K562 (cell line): Measurements from ENCODE around the gene PAIP2. TPM values are rescaled to one million over a fixed set of nuclear protein-coding genes. Genes with fewer than 3 reads are reported as not detected.

Experiments used
- ATF6 ChIP-seq: sonication (generic); formaldehyde crosslinking; IDR thresholded peaks from 2 replicates; pipeline ENCODE4 v1.4.0; 2020; ENCODE audit warnings: mild to moderate bottlenecking, missing genetic modification reagents
- CEBPG ChIP-seq, 3 experiments: fragments of 200-800 bp in 1 of 3; sonication (Bioruptor generic) in 1 of 3; sonication (generic) in 1 of 3; formaldehyde crosslinking in 1 of 3; IDR thresholded peaks in 2 of 3; conservative IDR thresholded peaks in 1 of 3; 2 replicates each; pipeline versions ENCODE4 v1.6.1 to v1.8.0; 2016 to 2022; ENCODE audit warnings: missing compliant biosample characterization in 2 of 3, missing genetic modification characterization in 2 of 3, mild to moderate bottlenecking in 1 of 3, missing genetic modification reagents in 1 of 3
- CXXC5 ChIP-seq: fragments of 250-450 bp; sonication (Bioruptor Pico); IDR thresholded peaks from 2 replicates; pipeline ENCODE4 v1.8.0; 2022; ENCODE audit warnings: inconsistent platforms, mild to moderate bottlenecking, moderate library complexity
- ESRRA ChIP-seq: fragments of 450-650 bp; IDR thresholded peaks from 2 replicates; pipeline ENCODE4 v1.6.1; 2014; ENCODE audit warnings: low read depth, mild to moderate bottlenecking, moderate library complexity, borderline replicate concordance
- ETV6 ChIP-seq, 3 experiments: fragments of 150-350 bp in 1 of 3; sonication (generic) in 1 of 3; formaldehyde crosslinking in 1 of 3; IDR thresholded peaks; 2 replicates each; pipeline versions ENCODE4 v1.6.1 to v1.8.0; 2014 to 2022; ENCODE audit warnings: borderline replicate concordance in 2 of 3, low read depth in 2 of 3, antibody characterized with exemption in 1 of 3, low read length in 1 of 3, mild to moderate bottlenecking in 1 of 3, missing genetic modification reagents in 1 of 3
- EZH2 ChIP-seq: IDR thresholded peaks from 2 replicates; pipeline ENCODE4 v1.6.1; 2012; ENCODE audit warnings: low read depth, mild to moderate bottlenecking, inconsistent platforms, low read length, borderline replicate concordance
- HIVEP1 ChIP-seq: fragments of 250-450 bp; sonication (Bioruptor Pico); IDR thresholded peaks from 2 replicates; pipeline ENCODE4 v1.4.0; 2020; ENCODE audit warnings: mild to moderate bottlenecking
- JUN ChIP-seq, 2 experiments: sonication (generic) in 1 of 2; formaldehyde crosslinking in 1 of 2; IDR thresholded peaks; 2 replicates each; pipeline versions ENCODE4 v1.6.1 to v1.8.0; 2012 to 2022; ENCODE audit warnings: borderline replicate concordance in 2 of 2, mild to moderate bottlenecking in 2 of 2, improper control_type of control experiment in 1 of 2, low read depth in 1 of 2, low read length in 1 of 2, missing genetic modification reagents in 1 of 2
- L3MBTL2 ChIP-seq: fragments of 450-650 bp; IDR thresholded peaks from 2 replicates; pipeline ENCODE4 v1.6.1; 2016; ENCODE audit warnings: mild to moderate bottlenecking, moderate library complexity
- POLR2AphosphoS5 ChIP-seq: IDR thresholded peaks from 2 replicates; pipeline ENCODE4 v1.6.1; 2011; ENCODE audit warnings: mild to moderate bottlenecking, low read depth, low read length, moderate library complexity; ENCODE audit not compliant: control insufficient read depth, insufficient read depth
- PTRF ChIP-seq: fragments of 450-650 bp; IDR thresholded peaks from 2 replicates; pipeline ENCODE4 v1.6.1; 2016; ENCODE audit warnings: mild to moderate bottlenecking, missing genetic modification characterization, missing compliant biosample characterization
- PURB ChIP-seq: sonication (generic); formaldehyde crosslinking; IDR thresholded peaks from 2 replicates; pipeline ENCODE4 v1.9.0; 2021; ENCODE audit warnings: low read depth, mild to moderate bottlenecking, missing genetic modification reagents
- SMAD4 ChIP-seq: fragments of 250-450 bp; sonication (Bioruptor Pico); conservative IDR thresholded peaks from 2 replicates; pipeline ENCODE4 v1.8.0; 2021; ENCODE audit warnings: inconsistent platforms, mild to moderate bottlenecking, moderate library complexity
- SRSF1 ChIP-seq: fragments of 200-400 bp; formaldehyde crosslinking; IDR thresholded peaks from 2 replicates; pipeline ENCODE4 v1.6.1; 2017; ENCODE audit warnings: mild to moderate bottlenecking, low read depth, low read length, moderate library complexity
- STAT5A ChIP-seq: IDR thresholded peaks from 2 replicates; pipeline ENCODE4 v1.6.1; 2012; ENCODE audit warnings: low read length, inconsistent platforms, borderline replicate concordance
- ZBTB7A ChIP-seq: IDR thresholded peaks from 2 replicates; pipeline ENCODE4 v1.6.1; 2011; ENCODE audit warnings: low read depth, mild to moderate bottlenecking, low read length, moderate library complexity, borderline replicate concordance; ENCODE audit not compliant: control insufficient read depth
- ZNF121 ChIP-seq: sonication (generic); formaldehyde crosslinking; conservative IDR thresholded peaks from 2 replicates; pipeline ENCODE4 v1.8.0; 2022; ENCODE audit warnings: missing genetic modification reagents
- ZNF408 ChIP-seq: fragments of 250-450 bp; sonication (Bioruptor Pico); IDR thresholded peaks from 2 replicates; pipeline ENCODE4 v1.4.0; 2020; ENCODE audit warnings: low read depth, mild to moderate bottlenecking, moderate library complexity
- ZZZ3 ChIP-seq: fragments of 450-650 bp; IDR thresholded peaks from 2 replicates; pipeline ENCODE4 v1.6.1; 2016; ENCODE audit warnings: antibody characterized with exemption, mild to moderate bottlenecking, moderate library complexity
- polyA plus RNA-seq, 8 experiments: library from polyadenylated mRNA; depleted of rRNA in 4 of 8; stranded (reverse) in 5 of 8; unstranded in 3 of 8; fragments of >200 nt; fragmentation: Nextera tagmentation in 2 of 8; fragmentation: Illumina TruSeq in 1 of 8; extraction: Ambion mirVana in 2 of 8; extraction: Trizol in 1 of 8; gene quantifications; 2 replicates each; pipeline versions ENCODE4 v1.2.1 to v1.2.3, GENCODE V29; 2011 to 2014; ENCODE audit warnings: inconsistent platforms in 1 of 8, missing spikeins in 1 of 8
- total RNA-seq, 7 experiments: library from RNA; depleted of rRNA in 6 of 7; stranded (reverse); fragments of >200 nt in 6 of 7; fragmentation: Illumina TruSeq in 2 of 7; extraction: Trizol in 2 of 7; gene quantifications; 2 replicates each; pipeline versions ENCODE4 v1.2.1 to v1.2.3, GENCODE V29; 2011 to 2021; ENCODE audit warnings: low replicate concordance in 1 of 7
- TF ChIP-seq, protein P1 (sequence below): sonication (generic); formaldehyde crosslinking; IDR thresholded peaks from 2 replicates; pipeline ENCODE4 v1.8.0; 2022; ENCODE audit warnings: mild to moderate bottlenecking, missing genetic modification reagents

PAIP2 gene
- total and polyA plus RNA-seq, 9 of the 15 experiments (the other 6 are each of a cell fraction or from before 2014, with no cell fraction given) = 78.3 to 187 (median 128) TPM

GRCh38 chr5:139294374-139295165, 47.1 kb upstream of the PAIP2 start (continued):
- no peak for TF ChIP-seq ESRRA
- TF ChIP-seq JUN (IDR thresholded peaks at IDR 0.05; ENCODE audit: borderline replicate concordance, low read depth, low read length) = no peak
- no peak for TF ChIP-seq JUN (CRISPR knock-in tag; IDR thresholded peaks at IDR 0.05; ENCODE audit: borderline replicate concordance)
- TF ChIP-seq PTRF (tag) = no peak
- no peak for TF ChIP-seq STAT5A
- TF ChIP-seq POLR2AphosphoS5 = no peak; the same call in 1 of the 2 replicates
- no peak for TF ChIP-seq HIVEP1 (CRISPR knock-in tag)
- TF ChIP-seq ETV6 (IDR thresholded peaks at IDR 0.05; ENCODE audit: borderline replicate concordance in 1 of 2, low read depth in 2 of 2, low read length in 1 of 2) = no peak
- no peak for TF ChIP-seq ETV6 (CRISPR knock-in tag; IDR thresholded peaks at IDR 0.05; ENCODE audit: borderline replicate concordance)
- TF ChIP-seq ATF6 (CRISPR knock-in tag) = no peak
- TF ChIP-seq CEBPG (CRISPR knock-in tag; IDR thresholded peaks at IDR 0.05) = no peak
- no peak for TF ChIP-seq CEBPG (tag; conservative IDR thresholded peaks at IDR 0.05 in 1 of 2, IDR thresholded peaks at IDR 0.05 in 1 of 2)
- TF ChIP-seq, protein P1, sequence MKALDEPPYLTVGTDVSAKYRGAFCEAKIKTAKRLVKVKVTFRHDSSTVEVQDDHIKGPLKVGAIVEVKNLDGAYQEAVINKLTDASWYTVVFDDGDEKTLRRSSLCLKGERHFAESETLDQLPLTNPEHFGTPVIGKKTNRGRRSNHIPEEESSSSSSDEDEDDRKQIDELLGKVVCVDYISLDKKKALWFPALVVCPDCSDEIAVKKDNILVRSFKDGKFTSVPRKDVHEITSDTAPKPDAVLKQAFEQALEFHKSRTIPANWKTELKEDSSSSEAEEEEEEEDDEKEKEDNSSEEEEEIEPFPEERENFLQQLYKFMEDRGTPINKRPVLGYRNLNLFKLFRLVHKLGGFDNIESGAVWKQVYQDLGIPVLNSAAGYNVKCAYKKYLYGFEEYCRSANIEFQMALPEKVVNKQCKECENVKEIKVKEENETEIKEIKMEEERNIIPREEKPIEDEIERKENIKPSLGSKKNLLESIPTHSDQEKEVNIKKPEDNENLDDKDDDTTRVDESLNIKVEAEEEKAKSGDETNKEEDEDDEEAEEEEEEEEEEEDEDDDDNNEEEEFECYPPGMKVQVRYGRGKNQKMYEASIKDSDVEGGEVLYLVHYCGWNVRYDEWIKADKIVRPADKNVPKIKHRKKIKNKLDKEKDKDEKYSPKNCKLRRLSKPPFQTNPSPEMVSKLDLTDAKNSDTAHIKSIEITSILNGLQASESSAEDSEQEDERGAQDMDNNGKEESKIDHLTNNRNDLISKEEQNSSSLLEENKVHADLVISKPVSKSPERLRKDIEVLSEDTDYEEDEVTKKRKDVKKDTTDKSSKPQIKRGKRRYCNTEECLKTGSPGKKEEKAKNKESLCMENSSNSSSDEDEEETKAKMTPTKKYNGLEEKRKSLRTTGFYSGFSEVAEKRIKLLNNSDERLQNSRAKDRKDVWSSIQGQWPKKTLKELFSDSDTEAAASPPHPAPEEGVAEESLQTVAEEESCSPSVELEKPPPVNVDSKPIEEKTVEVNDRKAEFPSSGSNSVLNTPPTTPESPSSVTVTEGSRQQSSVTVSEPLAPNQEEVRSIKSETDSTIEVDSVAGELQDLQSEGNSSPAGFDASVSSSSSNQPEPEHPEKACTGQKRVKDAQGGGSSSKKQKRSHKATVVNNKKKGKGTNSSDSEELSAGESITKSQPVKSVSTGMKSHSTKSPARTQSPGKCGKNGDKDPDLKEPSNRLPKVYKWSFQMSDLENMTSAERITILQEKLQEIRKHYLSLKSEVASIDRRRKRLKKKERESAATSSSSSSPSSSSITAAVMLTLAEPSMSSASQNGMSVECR = no peak
- TF ChIP-seq L3MBTL2 = no peak; the same call in none of the 2 replicates
- TF ChIP-seq PURB = no peak
- TF ChIP-seq ZNF121 = no peak
- TF ChIP-seq ZBTB7A = no peak
- no peak for TF ChIP-seq EZH2
- peak; percentile 40; the same call in 1 of the 2 replicates for TF ChIP-seq ZZZ3
- 0 out of 2 replicates have a peak, but pooled peaks have one; percentile 13 for TF ChIP-seq SMAD4 (CRISPR knock-in tag)
- TF ChIP-seq CXXC5 (CRISPR knock-in tag) = peak; percentile 72
- TF ChIP-seq ZNF408 (CRISPR knock-in tag) = no peak
- no peak for TF ChIP-seq SRSF1
